Endothelial cell (in vitro differentiated cells): ENCODE results near the gene ARHGAP8. TPM values are rescaled to one million over a fixed set of nuclear protein-coding genes. Genes with fewer than 3 reads are reported as not detected.

Source experiments
- DNase-seq: peaks from one replicate; pipeline ENCODE4 v3.0.0; 2021; ENCODE audit warnings: low spot score
- H3K27ac Mint-ChIP-seq: one replicate; pipeline ENCODE4 v1.8.0; 2021; ENCODE audit warnings: mixed read lengths, inconsistent platforms; ENCODE audit not compliant: unreplicated experiment
- H3K27me3 Mint-ChIP-seq: one replicate; pipeline ENCODE4 v1.8.0; 2021; ENCODE audit warnings: mild to moderate bottlenecking, moderate library complexity, mixed read lengths, inconsistent platforms; ENCODE audit not compliant: unreplicated experiment
- H3K36me3 Mint-ChIP-seq: one replicate; pipeline ENCODE4 v1.8.0; 2021; ENCODE audit warnings: mild to moderate bottlenecking, low read depth, mixed read lengths, inconsistent platforms; ENCODE audit not compliant: unreplicated experiment
- H3K4me1 Mint-ChIP-seq: one replicate; pipeline ENCODE4 v1.8.0; 2021; ENCODE audit warnings: mild to moderate bottlenecking, mixed read lengths, inconsistent platforms; ENCODE audit not compliant: unreplicated experiment
- H3K4me3 Mint-ChIP-seq: one replicate; pipeline ENCODE4 v1.8.0; 2021; ENCODE audit warnings: mild to moderate bottlenecking, mixed read lengths, inconsistent platforms; ENCODE audit not compliant: unreplicated experiment
- H3K9me3 Mint-ChIP-seq: one replicate; pipeline ENCODE4 v1.8.0; 2021; ENCODE audit warnings: mixed read lengths, inconsistent platforms; ENCODE audit not compliant: unreplicated experiment
- total RNA-seq: library from RNA; stranded (reverse); fragmentation: NEBNext Ultra II Directional; extraction: Animal tissue kit (Norgen Biotek cat#: 25700); gene quantifications from one replicate; pipeline ENCODE4 v1.2.1, GENCODE V29; 2021; ENCODE audit not compliant: unreplicated experiment
- TF ChIP-seq, protein P1 (sequence below): fragments of 200-600 bp; sonication (generic); IDR thresholded peaks from one replicate; pipeline ENCODE4 v1.5.0; 2021; ENCODE audit warnings: antibody characterized with exemption; ENCODE audit not compliant: unreplicated experiment

The ARHGAP8 gene
- total RNA-seq, 1 donor from 2014 or later = 0.80 TPM

DNA sequence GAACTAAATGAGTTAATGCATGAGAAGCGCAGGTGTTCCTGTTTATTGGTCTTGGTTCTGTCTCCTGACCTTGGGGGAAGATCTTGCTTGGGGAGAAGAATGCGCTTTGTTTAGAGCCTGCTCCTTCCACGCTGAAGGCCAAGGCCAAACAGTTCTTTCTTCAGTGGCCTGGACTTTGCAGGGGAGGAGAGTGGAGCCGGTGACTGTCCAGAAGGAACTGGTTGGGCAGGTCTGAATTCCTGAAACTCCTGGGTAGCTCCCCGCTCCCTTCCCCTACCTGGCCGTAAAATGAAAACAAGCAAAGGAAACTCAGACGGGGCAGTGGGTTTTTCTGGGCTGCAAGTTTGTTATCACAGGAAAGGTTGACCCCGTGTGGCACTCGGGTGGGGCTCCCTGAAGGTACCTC is 3.6 kb downstream of the ARHGAP8 start:
- Mint-ChIP-seq H3K36me3 (peaks cover 4% of the 10 kb centered on the region), H3K4me3 (no peak overlapping the region), H3K4me1 (peaks cover 8% of the 10 kb centered on the region), H3K27ac (no peak overlapping the region), H3K27me3 (peaks cover 15% of the 10 kb centered on the region), H3K9me3 (no peaks in the 10 kb centered on the region)
- TF ChIP-seq, protein P1, sequence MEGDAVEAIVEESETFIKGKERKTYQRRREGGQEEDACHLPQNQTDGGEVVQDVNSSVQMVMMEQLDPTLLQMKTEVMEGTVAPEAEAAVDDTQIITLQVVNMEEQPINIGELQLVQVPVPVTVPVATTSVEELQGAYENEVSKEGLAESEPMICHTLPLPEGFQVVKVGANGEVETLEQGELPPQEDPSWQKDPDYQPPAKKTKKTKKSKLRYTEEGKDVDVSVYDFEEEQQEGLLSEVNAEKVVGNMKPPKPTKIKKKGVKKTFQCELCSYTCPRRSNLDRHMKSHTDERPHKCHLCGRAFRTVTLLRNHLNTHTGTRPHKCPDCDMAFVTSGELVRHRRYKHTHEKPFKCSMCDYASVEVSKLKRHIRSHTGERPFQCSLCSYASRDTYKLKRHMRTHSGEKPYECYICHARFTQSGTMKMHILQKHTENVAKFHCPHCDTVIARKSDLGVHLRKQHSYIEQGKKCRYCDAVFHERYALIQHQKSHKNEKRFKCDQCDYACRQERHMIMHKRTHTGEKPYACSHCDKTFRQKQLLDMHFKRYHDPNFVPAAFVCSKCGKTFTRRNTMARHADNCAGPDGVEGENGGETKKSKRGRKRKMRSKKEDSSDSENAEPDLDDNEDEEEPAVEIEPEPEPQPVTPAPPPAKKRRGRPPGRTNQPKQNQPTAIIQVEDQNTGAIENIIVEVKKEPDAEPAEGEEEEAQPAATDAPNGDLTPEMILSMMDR = no peak
- DNase-seq = no peak

DNA sequence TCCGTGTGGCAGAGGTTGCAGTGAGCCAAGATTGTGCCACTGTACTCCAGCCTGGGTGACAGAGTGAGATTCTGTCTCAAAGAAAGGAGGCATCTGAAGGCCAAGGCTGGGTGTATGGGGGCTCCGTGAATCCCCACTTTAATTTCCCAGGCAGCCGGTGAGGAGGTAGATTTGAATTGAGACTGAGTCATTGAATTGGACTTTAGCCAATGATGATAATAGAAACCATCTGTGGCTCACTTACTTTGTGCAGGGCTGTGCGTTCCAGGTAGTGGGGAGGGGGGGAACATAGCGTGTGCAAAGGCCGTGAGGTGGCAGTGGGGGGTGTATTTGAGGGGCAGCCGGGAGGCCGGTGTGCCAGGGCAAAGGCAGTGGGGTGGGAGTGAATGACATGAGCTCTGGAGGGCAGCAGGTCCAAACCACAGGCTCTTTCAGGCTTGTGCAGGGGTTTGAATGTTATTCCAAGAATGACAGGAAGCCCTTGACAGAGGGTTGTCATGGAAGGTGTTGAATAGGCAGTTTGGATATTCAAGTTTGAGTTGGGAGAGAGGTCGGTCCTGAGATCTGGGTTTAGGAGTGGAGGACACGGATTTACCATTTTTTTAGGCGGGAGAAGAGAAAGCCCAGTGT is 6.1 kb downstream of the ARHGAP8 start:
- Mint-ChIP-seq H3K9me3 (no peaks in the 10 kb centered on the region), H3K36me3 (peaks cover 4% of the 10 kb centered on the region), H3K4me1 (peaks cover 8% of the 10 kb centered on the region), H3K27ac (peak overlapping the region; percentile 32), H3K27me3 (peaks cover 10% of the 10 kb centered on the region), H3K4me3 (peak overlapping the region; percentile 69)
- no peak for DNase-seq
- TF ChIP-seq, protein P1 = no peak

DNA sequence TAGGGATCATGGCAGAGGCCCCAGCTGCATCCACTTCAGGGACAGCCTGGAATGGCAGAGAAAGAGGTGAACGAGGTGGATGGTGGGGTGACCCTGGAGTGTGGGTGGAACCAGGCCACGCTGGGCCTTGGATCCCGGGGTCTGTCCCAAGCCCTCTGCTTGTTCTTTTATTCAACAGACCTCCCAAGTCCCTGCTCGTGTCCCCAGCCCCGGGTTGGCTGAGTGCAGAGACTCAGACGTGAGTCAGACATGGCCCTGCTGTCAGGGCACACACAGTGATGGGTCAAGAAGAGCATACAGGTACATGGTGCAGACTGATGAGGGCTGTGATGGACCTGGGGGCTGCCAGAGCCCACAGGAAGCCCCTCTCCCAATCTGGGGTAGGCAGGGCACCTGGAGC is 6.6 kb downstream of the ARHGAP8 start:
- no peak overlapping the region for H3K27ac Mint-ChIP-seq
- H3K9me3 Mint-ChIP-seq = no peaks in the 10 kb centered on the region
- H3K36me3 Mint-ChIP-seq = peaks cover 4% of the 10 kb centered on the region

DNA sequence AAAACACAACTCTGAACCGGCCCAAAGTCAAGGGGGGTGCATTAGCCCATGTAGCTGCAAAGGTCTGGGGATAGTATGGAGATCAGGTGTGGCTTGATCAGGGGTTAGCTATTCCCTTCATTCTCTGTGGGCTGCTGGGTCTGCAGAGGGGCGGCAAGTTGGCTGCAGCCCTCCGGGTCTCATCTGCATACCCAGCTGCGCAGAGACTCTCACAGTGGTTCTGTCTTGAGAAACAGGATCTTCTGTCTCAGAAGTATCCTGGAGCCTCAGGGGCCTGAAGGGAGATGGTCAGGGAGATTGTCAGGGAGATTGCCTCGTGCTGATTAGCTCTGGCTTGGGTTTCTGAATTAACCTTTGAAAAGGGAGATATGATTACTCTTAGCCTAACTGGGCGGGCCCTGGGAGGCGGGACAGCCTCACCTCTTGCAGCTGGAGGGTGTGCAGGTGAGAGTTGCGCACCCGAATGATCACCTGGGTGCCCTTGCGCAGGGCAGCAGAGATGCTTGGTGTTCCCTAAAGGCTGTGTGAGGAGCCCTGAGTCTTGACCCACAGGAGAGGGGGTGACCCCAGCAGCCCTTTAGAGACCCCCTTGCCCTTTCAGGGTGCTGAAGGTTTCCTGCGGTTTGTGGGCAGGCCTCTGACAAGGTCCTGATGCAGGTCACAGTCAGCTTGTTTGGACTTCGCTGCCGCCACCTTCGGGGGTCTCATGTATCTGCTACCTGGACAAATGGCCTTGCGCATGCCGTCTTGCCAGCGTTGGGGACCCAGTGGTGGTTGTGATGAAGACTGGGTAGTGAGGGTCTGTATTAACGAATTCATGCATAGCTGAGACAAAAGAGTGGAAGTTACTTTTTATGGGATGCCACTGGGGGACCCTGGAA is 7.3 kb downstream of the ARHGAP8 start:
- H3K36me3 Mint-ChIP-seq = peaks cover 4% of the 10 kb centered on the region
- no peaks in the 10 kb centered on the region for H3K9me3 Mint-ChIP-seq
- peaks cover 6% of the 10 kb centered on the region for H3K27me3 Mint-ChIP-seq
- H3K4me1 Mint-ChIP-seq = peaks cover 8% of the 10 kb centered on the region
- DNase-seq = no peak
- TF ChIP-seq, protein P1 = no peak
- no peak overlapping the region for H3K4me3 Mint-ChIP-seq
- H3K27ac Mint-ChIP-seq = no peak overlapping the region

More for the DNA sequence above, 6.6 kb downstream of the ARHGAP8 start:
- Mint-ChIP-seq H3K27me3 (peaks cover 10% of the 10 kb centered on the region), H3K4me1 (peaks cover 8% of the 10 kb centered on the region), H3K4me3 (peak overlapping the region; percentile 69)
- DNase-seq = no peak
- TF ChIP-seq, protein P1 = no peak

DNA sequence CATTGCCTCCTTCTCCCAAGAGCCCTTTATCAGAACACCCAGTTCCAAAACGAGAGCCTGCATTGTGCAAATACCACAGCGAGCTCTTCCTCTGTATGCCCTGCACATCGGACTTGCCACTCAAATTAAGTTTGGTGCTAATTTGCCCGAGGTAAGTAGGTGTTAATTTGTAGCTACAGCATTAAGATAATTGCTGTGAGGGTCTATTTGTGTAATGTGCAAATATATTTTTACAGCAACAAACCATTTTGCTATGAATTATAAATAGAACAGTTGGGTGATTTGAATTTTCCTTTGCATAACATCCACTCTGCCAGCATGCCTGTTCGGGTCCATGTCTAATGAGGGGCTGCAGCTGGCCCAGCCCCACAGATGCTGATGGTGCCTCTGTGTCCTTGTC is 8.1 kb downstream of the ARHGAP8 start:
- Mint-ChIP-seq H3K27me3 (peaks cover 7% of the 10 kb centered on the region), H3K27ac (no peak overlapping the region), H3K36me3 (peaks cover 4% of the 10 kb centered on the region), H3K9me3 (no peaks in the 10 kb centered on the region), H3K4me1 (peaks cover 8% of the 10 kb centered on the region), H3K4me3 (no peak overlapping the region)
- TF ChIP-seq, protein P1 = no peak
- no peak for DNase-seq
